Neural progenitor cell (in vitro differentiated cells): ENCODE data around the gene CYP39A1.

Source experiments
- CTCF ChIP-seq: fragments of 200-600 bp; sonication (generic); IDR thresholded peaks from 2 replicates; pipeline ENCODE4 v1.5.1; 2017; ENCODE audit warnings: antibody characterized with exemption, mild to moderate bottlenecking
- EZH2 ChIP-seq: fragments of 200-600 bp; sonication (generic); IDR thresholded peaks from 2 replicates; pipeline ENCODE4 v1.6.1; 2017; ENCODE audit warnings: antibody characterized with exemption, mild to moderate bottlenecking, moderate library complexity
- EZH2phosphoT487 ChIP-seq: fragments of 200-600 bp; sonication (generic); IDR thresholded peaks from 2 replicates; pipeline ENCODE4 v1.6.1; 2017; ENCODE audit warnings: antibody characterized with exemption

GRCh38 chr6:46605091-46605797 is 47.4 kb downstream of the CYP39A1 start:
- TF ChIP-seq CTCF: no peak
- no peak for TF ChIP-seq EZH2
- TF ChIP-seq EZH2phosphoT487: no peak
